ENCODE measurements around the gene ZDHHC14. TPM values are rescaled to one million over a fixed set of nuclear protein-coding genes. Genes with fewer than 3 reads are reported as not detected.
"Not testable (repeated sequence)": the region's sequence is repeated elsewhere in the genome, so short reads cannot be mapped to it uniquely, and the experiment has no call there.

ZDHHC14 gene
- total RNA-seq, 4 donors from 2014 or later, result 9.1 to 20.6 (median 12.5) TPM

DNA sequence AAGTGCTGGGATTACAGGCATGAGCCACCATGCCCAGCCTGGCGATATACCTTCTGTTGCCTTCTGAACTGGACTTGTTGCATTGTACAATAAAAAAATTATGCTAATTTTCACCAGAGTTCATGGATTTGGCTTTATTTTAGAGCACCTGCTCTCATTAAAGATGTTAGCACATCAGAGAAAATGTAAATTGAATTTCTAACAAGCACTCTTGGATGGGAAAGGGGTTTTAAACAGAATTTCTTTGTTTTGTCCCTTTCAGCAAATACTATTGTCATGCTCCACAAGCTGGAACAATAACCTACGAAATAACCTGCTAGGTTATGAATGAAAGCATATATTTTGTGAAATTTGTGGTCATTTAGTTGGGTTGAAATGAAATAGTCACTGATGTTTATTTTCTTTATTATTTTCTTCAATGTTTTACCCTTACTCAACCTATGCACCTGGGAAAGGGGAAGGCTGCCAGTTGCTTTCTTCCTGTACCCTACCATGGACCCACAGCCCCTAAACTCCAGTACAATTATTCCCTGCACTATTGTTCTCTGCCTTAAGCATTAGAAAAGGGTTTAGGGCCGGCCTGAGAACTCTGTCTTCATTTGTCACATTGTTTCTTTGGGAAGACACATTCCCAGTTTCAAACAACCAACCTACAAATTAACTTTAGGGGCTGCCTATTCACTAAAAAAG, 22.2 kb downstream of the ZDHHC14 start:
- no peak for DNase-seq
- no peak overlapping the region for H3K4me3 ChIP-seq

DNA sequence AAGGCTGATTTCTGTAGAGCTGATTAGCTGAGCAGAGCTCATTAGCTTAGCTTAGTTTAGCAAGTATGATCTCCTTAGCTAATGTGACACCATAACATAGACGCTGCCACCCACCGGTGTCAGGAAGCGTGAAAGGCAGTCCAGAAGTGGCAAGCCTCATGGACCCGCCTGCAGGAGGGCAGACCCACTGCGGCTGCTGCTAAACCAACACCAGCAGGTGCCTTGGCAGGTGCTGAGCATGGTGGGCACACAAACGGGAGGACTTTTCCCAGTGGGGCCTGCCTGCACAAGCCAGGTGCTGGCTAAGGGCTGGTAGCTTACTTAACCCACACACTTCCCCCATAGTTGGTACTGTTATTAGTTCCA, 22.7 kb downstream of the ZDHHC14 start:
- H3K36me3 ChIP-seq, result no peaks in the 10 kb centered on the region
- no peak for DNase-seq
- H3K9me3 ChIP-seq, result no peaks in the 10 kb centered on the region
- H3K4me1 ChIP-seq, result no peaks in the 10 kb centered on the region
- no peaks in the 10 kb centered on the region for H3K27me3 ChIP-seq
- no peak overlapping the region for H3K4me3 ChIP-seq
- TF ChIP-seq POLR2A (IDR thresholded peaks at IDR 0.05), result no peak
- TF ChIP-seq, protein P1, sequence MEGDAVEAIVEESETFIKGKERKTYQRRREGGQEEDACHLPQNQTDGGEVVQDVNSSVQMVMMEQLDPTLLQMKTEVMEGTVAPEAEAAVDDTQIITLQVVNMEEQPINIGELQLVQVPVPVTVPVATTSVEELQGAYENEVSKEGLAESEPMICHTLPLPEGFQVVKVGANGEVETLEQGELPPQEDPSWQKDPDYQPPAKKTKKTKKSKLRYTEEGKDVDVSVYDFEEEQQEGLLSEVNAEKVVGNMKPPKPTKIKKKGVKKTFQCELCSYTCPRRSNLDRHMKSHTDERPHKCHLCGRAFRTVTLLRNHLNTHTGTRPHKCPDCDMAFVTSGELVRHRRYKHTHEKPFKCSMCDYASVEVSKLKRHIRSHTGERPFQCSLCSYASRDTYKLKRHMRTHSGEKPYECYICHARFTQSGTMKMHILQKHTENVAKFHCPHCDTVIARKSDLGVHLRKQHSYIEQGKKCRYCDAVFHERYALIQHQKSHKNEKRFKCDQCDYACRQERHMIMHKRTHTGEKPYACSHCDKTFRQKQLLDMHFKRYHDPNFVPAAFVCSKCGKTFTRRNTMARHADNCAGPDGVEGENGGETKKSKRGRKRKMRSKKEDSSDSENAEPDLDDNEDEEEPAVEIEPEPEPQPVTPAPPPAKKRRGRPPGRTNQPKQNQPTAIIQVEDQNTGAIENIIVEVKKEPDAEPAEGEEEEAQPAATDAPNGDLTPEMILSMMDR (IDR thresholded peaks at IDR 0.05), result no peak
- H3K27ac ChIP-seq, result no peak overlapping the region

More for the DNA sequence above, 22.2 kb downstream of the ZDHHC14 start:
- Histone ChIP-seq H3K27me3 (no peaks in the 10 kb centered on the region), H3K27ac (no peak overlapping the region), H3K36me3 (no peaks in the 10 kb centered on the region), H3K9me3 (no peaks in the 10 kb centered on the region), H3K4me1 (no peaks in the 10 kb centered on the region)
- TF ChIP-seq POLR2A (IDR thresholded peaks at IDR 0.05), result no peak
- TF ChIP-seq, protein P1 (IDR thresholded peaks at IDR 0.05), result no peak

DNA sequence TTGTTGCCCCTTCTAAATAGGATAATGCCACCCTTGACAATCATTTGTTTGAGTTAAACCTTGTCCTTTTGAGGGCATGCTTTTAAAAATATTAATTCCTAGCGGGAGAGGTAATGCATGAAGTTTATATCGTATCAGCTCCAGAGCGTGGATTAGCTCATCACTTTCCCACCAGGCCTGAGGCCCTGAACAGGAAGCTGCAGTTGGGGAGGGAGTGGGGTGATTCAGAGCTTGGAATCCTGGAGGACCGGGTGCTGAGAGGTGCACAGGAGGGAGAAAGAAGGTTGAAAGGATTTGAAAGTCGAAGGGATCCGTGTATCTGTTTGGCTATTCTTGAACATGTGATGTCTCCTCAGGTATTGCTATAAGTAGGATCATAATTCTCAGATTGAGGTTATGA, 25.0 kb downstream of the ZDHHC14 start:
- Histone ChIP-seq H3K9me3 (no peaks in the 10 kb centered on the region), H3K4me1 (no peaks in the 10 kb centered on the region), H3K4me3 (no peak overlapping the region), H3K27me3 (no peaks in the 10 kb centered on the region), H3K27ac (no peak overlapping the region), H3K36me3 (no peaks in the 10 kb centered on the region)
- TF ChIP-seq, protein P1 (IDR thresholded peaks at IDR 0.05), result no peak
- TF ChIP-seq POLR2A (IDR thresholded peaks at IDR 0.05), result no peak
- DNase-seq, result no peak

DNA sequence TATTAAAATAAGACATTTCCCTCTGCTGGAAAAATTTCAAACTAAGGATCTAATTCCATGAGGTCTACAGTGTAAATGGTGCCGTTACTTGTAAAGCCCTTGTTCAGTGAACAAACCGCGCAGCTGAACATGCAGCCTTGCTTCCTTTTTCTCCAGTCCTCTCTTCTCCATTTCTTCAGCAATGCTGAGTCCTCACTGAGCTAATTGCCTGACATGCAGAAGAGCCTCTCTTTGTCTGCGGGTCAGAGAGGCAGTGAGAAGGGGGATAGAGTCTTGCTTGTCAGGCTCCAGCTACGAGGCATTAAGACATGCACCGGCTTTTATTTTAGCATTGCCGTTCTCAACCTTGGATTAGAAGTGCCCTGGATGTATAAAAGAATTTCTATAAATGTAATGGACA, 25.7 kb downstream of the ZDHHC14 start:
- TF ChIP-seq POLR2A (IDR thresholded peaks at IDR 0.05), result no peak
- TF ChIP-seq, protein P1 (IDR thresholded peaks at IDR 0.05), result no peak
- Histone ChIP-seq H3K36me3 (no peaks in the 10 kb centered on the region), H3K27me3 (no peaks in the 10 kb centered on the region), H3K4me1 (no peaks in the 10 kb centered on the region), H3K4me3 (no peak overlapping the region), H3K27ac (no peak overlapping the region), H3K9me3 (no peaks in the 10 kb centered on the region)
- DNase-seq, result no peak

DNA sequence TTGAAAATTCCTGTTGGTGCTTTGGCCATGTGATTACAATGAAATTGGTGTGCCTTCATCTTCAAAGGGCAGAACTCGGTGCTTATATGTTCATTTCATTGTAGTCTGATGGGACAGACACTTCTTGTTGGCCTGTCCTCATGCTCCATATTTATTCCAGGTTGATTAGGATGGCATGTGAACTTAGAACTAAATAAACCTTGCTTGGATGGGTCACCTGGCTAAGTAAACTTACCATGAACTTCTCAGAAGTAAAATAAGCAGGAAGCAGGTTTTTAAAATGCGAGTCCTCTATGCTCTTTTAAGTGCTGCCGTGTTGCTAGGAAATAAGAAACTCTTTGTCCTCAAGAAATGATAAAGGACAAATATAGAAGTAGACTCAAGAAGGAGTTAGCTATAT, 26.7 kb downstream of the ZDHHC14 start:
- Histone ChIP-seq H3K36me3 (no peaks in the 10 kb centered on the region), H3K4me3 (no peak overlapping the region), H3K27ac (no peak overlapping the region), H3K9me3 (no peaks in the 10 kb centered on the region), H3K4me1 (no peaks in the 10 kb centered on the region), H3K27me3 (no peaks in the 10 kb centered on the region)
- no peak for DNase-seq
- TF ChIP-seq, protein P1 (IDR thresholded peaks at IDR 0.05), result no peak

DNA sequence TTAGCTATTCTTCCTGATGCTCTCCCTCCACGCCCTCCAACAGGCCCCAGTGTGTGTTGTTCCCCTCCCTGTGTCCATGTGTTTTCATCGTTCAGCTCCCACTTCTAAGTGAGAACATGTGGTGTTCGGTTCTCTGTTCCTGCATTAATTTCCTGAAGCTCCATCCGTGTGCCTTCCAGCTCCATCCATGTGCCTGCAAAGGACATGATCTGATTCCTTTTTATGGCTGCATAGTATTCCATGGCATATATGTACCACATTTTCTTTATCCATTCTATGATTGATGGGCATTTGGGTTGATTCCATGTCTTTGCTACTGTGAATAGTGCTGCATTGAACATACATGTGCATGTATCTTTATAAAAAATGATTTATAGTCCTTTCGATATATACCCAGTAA, 27.4 kb downstream of the ZDHHC14 start:
- H3K4me3 ChIP-seq, H3K27ac ChIP-seq, H3K9me3 ChIP-seq, DNase-seq, H3K27me3 ChIP-seq, H3K36me3 ChIP-seq, H3K4me1 ChIP-seq: not testable (repeated sequence)

Measured in Peyer's patch (tissue), 4 donors.